ENCODE data around the gene ABI1.
"Not testable (repeated sequence)": the region's sequence is repeated elsewhere in the genome, so short reads cannot be mapped to it uniquely, and the experiment has no call there.

The ABI1 gene

DNA sequence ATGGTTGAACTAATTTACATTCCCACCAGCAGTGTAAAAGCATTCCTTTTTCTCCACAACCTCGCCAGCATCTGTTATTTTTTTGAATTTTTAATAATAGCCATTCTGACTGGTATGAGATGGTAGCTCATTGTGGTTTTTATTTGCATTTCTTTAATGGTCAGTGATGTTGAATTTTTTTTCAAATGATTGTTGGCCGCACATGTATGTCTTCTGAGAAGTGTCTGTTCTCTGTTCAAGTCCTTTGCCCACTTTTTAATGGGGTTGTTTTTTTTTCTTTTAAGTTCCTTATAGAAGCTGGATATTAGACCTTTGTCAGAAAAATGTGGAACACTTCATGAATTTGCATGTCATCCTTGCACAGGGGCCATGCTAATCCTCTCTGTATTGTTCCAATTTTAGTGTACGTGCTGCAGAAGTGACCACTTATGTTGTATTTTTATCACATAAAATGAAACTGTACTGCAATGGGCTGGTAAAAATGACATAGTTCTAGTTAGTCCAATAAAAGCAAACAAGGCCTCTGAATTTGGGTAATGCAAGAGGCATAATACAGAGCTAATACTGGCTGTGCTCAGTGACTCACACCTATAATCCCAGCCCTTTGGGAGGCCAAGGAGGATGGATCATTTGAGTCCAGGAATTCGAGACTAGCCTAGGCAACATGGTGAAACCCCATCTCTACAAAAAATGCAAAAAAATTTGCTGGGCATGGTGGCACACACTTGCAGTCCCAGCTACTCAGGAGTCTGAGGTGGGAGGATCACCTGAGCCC, 70.3 kb downstream of the ABI1 start:
- TF ChIP-seq EZH2 (IDR thresholded peaks at IDR 0.05; ENCODE audit: borderline replicate concordance, low read length): no peak
- TF ChIP-seq, protein P1, sequence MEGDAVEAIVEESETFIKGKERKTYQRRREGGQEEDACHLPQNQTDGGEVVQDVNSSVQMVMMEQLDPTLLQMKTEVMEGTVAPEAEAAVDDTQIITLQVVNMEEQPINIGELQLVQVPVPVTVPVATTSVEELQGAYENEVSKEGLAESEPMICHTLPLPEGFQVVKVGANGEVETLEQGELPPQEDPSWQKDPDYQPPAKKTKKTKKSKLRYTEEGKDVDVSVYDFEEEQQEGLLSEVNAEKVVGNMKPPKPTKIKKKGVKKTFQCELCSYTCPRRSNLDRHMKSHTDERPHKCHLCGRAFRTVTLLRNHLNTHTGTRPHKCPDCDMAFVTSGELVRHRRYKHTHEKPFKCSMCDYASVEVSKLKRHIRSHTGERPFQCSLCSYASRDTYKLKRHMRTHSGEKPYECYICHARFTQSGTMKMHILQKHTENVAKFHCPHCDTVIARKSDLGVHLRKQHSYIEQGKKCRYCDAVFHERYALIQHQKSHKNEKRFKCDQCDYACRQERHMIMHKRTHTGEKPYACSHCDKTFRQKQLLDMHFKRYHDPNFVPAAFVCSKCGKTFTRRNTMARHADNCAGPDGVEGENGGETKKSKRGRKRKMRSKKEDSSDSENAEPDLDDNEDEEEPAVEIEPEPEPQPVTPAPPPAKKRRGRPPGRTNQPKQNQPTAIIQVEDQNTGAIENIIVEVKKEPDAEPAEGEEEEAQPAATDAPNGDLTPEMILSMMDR (IDR thresholded peaks at IDR 0.05; ENCODE audit: low read length): no peak
- Histone ChIP-seq H3K4me3 (ENCODE audit: low read depth, low read length, poor library complexity, severe bottlenecking) (no peak overlapping the region), H3K36me3 (ENCODE audit: insufficient read depth, low read length) (peaks cover 53% of the 10 kb centered on the region), H3K79me2 (ENCODE audit: insufficient read depth, low read length) (peaks cover 84% of the 10 kb centered on the region), H3K9me3 (ENCODE audit: low read length) (peaks cover 5% of the 10 kb centered on the region; the same call in 1 of the 2 replicates), H3K27me3 (ENCODE audit: insufficient read depth, low read length) (no peaks in the 10 kb centered on the region), H3K9ac (ENCODE audit: low read length) (no peak overlapping the region), H3F3A (ENCODE audit: insufficient read depth, low read length) (no peaks in the 10 kb centered on the region), H3K27ac (ENCODE audit: low read depth, low read length, poor library complexity, severe bottlenecking) (peak overlapping the region; percentile 70), H2AFZ (ENCODE audit: low read length) (no peak overlapping the region), H3K4me2 (ENCODE audit: low read length) (peak overlapping the region; percentile 21; the same call in 1 of the 2 replicates), H4K20me1 (ENCODE audit: insufficient read depth, low read length) (no peaks in the 10 kb centered on the region), H3K4me1 (ENCODE audit: insufficient read depth, low read length, severe bottlenecking) (peaks cover 47% of the 10 kb centered on the region), H3K9me2 (ENCODE audit: low read depth, low read length) (no peaks in the 10 kb centered on the region)

DNA sequence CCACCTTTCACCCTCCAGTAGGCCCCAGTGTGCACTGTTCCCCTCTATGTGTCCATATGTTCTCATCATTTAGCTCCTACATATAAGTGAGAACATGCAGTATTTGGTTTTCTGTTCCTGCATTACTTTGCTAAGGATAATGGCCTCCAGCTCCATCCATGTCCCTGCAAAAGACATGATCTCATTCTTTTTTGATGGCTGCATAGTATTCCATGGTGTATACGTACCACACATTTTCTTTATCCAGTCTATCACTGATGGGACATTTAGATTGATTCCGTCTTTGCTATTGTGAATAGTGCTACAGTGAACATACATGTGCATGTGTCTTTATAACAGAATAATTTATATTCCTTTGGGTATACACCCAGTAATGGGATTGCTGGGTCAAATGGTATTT, 71.0 kb downstream of the ABI1 start:
- H3F3A ChIP-seq (ENCODE audit: insufficient read depth, low read length); H4K20me1 ChIP-seq (ENCODE audit: insufficient read depth, low read length); H3K9ac ChIP-seq (ENCODE audit: low read length); H3K4me2 ChIP-seq (ENCODE audit: low read length); H2AFZ ChIP-seq (ENCODE audit: low read length); H3K27me3 ChIP-seq (ENCODE audit: insufficient read depth, low read length); H3K9me2 ChIP-seq (ENCODE audit: low read depth, low read length); H3K27ac ChIP-seq (ENCODE audit: low read depth, low read length, poor library complexity, severe bottlenecking); H3K4me3 ChIP-seq (ENCODE audit: low read depth, low read length, poor library complexity, severe bottlenecking); H3K9me3 ChIP-seq (ENCODE audit: low read length): not testable (repeated sequence)
- Histone ChIP-seq H3K36me3 (ENCODE audit: insufficient read depth, low read length) (peaks cover 51% of the 10 kb centered on the region), H3K79me2 (ENCODE audit: insufficient read depth, low read length) (peaks cover 81% of the 10 kb centered on the region), H3K4me1 (ENCODE audit: insufficient read depth, low read length, severe bottlenecking) (peaks cover 53% of the 10 kb centered on the region)

DNA sequence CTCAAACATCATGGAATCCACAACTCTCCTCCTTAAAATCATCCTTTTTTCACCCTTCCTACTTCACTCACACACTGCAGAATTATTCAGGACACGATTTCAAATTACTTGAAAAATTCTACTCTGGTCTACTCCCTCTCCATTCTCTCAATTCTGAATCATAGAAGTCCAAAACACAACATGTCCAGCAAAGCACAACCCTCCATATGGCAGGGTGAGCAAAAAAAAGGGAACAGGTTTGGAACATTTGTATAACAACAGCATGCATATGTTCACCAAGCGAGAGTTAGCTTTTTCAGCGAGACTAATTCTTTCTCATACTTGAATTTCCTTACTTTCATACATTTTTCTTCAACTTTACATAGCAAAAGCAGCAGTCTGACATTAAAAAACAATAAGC, 73.4 kb downstream of the ABI1 start:
- Histone ChIP-seq H3K4me2 (ENCODE audit: low read length) (no peak overlapping the region), H3K4me3 (ENCODE audit: low read depth, low read length, poor library complexity, severe bottlenecking) (no peak overlapping the region), H3K9ac (ENCODE audit: low read length) (no peak overlapping the region), H3K27me3 (ENCODE audit: insufficient read depth, low read length) (no peaks in the 10 kb centered on the region), H3F3A (ENCODE audit: insufficient read depth, low read length) (no peaks in the 10 kb centered on the region), H3K36me3 (ENCODE audit: insufficient read depth, low read length) (peaks cover 44% of the 10 kb centered on the region), H2AFZ (ENCODE audit: low read length) (no peak overlapping the region), H3K27ac (ENCODE audit: low read depth, low read length, poor library complexity, severe bottlenecking) (peak overlapping the region; percentile 26), H4K20me1 (ENCODE audit: insufficient read depth, low read length) (no peaks in the 10 kb centered on the region), H3K9me3 (ENCODE audit: low read length) (0 out of 2 replicates have a peak, but pooled peaks cover 5% of the 10 kb centered on the region), H3K9me2 (ENCODE audit: low read depth, low read length) (no peaks in the 10 kb centered on the region), H3K4me1 (ENCODE audit: insufficient read depth, low read length, severe bottlenecking) (peaks cover 64% of the 10 kb centered on the region), H3K79me2 (ENCODE audit: insufficient read depth, low read length) (peaks cover 81% of the 10 kb centered on the region)
- TF ChIP-seq EZH2 (IDR thresholded peaks at IDR 0.05; ENCODE audit: borderline replicate concordance, low read length): no peak
- TF ChIP-seq, protein P1 (IDR thresholded peaks at IDR 0.05; ENCODE audit: low read length): no peak

DNA sequence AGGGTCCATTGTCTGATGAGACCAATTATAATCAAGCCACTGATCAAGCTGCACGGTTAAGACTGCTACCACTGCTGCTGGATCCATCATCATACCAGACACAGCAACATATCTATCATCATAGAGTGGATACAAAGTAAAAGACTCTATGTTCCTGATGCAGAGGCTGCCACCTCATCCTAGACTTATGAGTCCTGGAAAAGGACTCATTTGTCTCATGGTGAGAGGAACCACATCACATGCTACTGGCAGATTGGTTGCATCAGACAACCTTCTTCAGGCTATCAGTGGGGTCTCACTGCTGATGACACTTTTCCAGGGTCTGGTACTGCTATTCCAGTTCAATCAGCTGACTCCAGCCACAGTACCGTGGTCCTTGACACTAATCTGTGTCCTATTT, 79.0 kb downstream of the ABI1 start:
- no peak overlapping the region for H2AFZ ChIP-seq (ENCODE audit: low read length)
- peak overlapping the region; percentile 57 for H3K27ac ChIP-seq (ENCODE audit: low read depth, low read length, poor library complexity, severe bottlenecking)

More for the DNA sequence above, 79.0 kb downstream of the ABI1 start:
- Histone ChIP-seq H3K4me1 (ENCODE audit: insufficient read depth, low read length, severe bottlenecking) (peaks cover 85% of the 10 kb centered on the region), H3K9me2 (ENCODE audit: low read depth, low read length) (no peaks in the 10 kb centered on the region), H3K36me3 (ENCODE audit: insufficient read depth, low read length) (peaks cover 16% of the 10 kb centered on the region; the same call in 1 of the 2 replicates), H3K27me3 (ENCODE audit: insufficient read depth, low read length) (no peaks in the 10 kb centered on the region), H3F3A (ENCODE audit: insufficient read depth, low read length) (no peaks in the 10 kb centered on the region), H3K4me2 (ENCODE audit: low read length) (peak overlapping the region; percentile 58; the same call in 1 of the 2 replicates), H4K20me1 (ENCODE audit: insufficient read depth, low read length) (no peaks in the 10 kb centered on the region), H3K9ac (ENCODE audit: low read length) (peak overlapping the region; percentile 35; the same call in 1 of the 2 replicates), H3K4me3 (ENCODE audit: low read depth, low read length, poor library complexity, severe bottlenecking) (no peak overlapping the region), H3K9me3 (ENCODE audit: low read length) (no peaks in the 10 kb centered on the region), H3K79me2 (ENCODE audit: insufficient read depth, low read length) (peaks cover 89% of the 10 kb centered on the region)
- TF ChIP-seq EZH2 (IDR thresholded peaks at IDR 0.05; ENCODE audit: borderline replicate concordance, low read length): no peak
- TF ChIP-seq, protein P1 (IDR thresholded peaks at IDR 0.05; ENCODE audit: low read length): no peak
